T follicular helper cell (primary cell): Measurements from ENCODE around the gene ABCB9.
"Not testable (repeated sequence)": the region's sequence is repeated elsewhere in the genome, so short reads cannot be mapped to it uniquely, and the experiment has no call there.

Experiments
- DNase-seq: peaks from one replicate; pipeline ENCODE4 v3.0.0-alpha.2; 2020; ENCODE audit warnings: low read depth

ABCB9 gene

GRCh38 chr12:122895320-122895703 lies 71.0 kb downstream of the ABCB9 start:
- no peak for DNase-seq

DNA sequence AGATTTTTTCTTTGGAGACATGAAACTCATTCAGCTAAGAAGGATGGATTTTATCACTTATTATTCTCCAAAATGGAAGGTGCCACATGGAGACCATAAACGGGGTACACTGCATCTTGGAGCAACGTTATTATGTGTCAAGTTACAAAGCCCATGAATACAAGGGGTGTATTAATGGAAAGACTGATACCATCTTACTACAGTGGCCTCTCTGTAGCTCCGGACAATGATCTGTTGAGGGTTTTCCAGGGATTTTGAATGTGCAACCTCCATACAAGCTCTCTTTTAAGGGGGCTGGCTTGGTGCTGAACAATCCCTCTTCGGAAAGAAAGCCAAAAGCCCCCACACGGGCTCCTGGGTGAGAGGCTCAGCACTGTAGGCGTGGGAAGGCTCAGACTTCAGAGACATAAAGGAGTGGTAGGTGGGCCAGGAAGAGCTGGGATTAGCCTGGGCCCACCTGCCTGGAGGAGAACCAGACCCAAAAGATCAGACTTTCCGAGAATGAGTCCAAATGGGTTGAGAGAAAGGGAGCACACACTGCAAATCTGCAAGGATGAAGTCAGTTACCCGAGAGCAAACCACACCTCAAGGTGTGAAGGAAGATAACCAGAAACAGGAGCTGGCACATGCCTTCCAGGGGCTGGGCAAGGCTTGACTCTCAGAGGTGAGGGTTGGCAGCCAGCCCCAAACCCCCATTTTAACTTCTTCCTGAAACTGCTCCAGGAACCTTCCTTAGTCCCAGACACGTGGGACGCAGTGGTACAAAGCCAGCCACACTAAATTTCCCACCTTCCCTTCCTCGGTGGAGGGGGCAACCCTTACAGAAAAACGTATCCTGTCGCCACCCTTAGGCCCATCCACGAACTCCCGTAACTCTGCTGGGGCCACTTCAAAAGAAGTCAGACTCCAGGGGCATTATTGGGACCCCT lies 71.8 kb downstream of the ABCB9 start:
- DNase-seq: no peak

GRCh38 chr12:122893208-122894153 lies 72.8 kb downstream of the ABCB9 start:
- DNase-seq: no peak

DNA sequence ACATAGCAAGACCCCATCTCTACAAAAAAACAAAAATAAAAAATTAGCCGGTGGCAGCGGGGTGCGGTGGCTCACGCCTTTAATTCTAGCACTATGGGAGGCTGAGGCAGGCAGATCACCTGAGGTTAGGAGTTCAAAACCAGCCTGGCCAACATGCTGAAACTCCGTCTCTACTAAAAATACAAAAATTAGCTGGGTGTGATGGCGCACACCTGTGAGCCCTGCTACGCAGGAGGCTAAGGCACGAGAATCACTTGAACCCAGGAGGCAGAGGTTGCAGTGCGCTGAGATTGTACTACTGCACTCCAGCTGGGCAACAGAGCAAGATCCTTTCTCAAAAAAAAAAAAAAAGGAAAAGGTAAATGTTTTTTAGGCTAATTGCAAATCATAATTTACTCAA lies 73.5 kb downstream of the ABCB9 start:
- DNase-seq: not testable (repeated sequence)

- DNase-seq: no peak
Observed at GRCh38 chr12:122891661-122892525, 74.4 kb downstream of the ABCB9 start.

DNA sequence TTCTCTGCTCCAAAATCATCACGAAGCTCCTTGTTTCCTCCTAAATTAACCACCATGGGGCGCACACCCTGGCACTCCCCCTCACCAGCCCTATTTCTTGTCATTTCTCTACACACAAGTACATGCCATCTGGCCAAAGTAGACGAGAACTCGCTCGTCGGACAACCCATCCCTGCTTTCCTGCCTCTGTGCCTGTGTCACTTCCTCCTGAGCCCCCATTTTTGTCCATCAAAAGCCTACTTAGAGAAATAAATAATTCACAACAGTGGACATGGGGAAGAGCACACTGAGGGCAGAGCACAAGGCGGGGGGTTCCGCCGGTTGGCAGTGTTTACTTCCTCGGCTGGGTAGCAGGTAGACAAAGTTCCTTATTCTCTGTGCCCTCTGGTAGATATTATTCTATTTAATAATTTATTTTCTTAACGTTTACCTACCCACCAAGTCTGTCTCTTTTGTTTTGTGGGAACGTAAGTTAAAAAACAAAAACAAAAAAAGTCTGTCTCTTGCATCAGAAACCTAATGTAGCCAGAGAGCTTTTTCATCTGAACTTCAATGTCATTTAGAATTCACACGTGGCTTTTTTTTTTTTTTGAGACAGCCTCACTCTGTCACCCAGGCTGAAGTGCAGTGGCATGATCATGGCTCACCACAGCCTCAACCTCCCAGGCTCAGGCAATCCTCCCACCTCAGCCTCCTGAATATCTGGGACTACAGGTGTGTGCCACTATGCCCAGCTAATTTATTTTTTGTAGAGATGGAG lies 76.3 kb downstream of the ABCB9 start:
- DNase-seq: no peak

DNA sequence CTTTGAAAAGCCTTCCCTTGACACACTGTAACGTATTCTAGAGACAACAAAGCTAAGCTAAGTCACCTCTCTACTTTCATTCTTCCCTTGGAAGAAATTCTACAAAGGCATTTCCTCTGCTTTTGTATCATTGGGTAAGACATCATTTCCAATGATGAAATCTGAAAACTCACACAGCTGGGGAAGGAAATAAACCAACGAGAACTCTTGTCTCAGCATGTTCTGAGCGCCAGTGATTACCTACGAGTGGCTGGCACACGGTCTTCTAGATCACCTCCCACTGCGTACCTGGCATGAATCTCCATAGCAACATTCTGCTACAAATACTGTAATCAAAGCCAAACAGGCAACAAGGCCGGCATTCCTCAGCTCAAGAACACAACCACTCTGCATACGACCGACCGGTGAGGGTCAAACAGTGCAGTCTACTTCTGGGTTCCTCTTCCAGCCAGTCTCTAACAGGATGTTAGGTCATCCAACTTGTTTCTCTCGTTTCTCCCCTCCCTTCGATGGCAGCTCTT lies 78.0 kb downstream of the ABCB9 start:
- DNase-seq: peak; percentile 74

- DNase-seq: no peak
Observed at GRCh38 chr12:122887819-122888212, 78.4 kb downstream of the ABCB9 start.

- DNase-seq: no peak
Observed at GRCh38 chr12:122886851-122887818, 79.1 kb downstream of the ABCB9 start.

GRCh38 chr12:122886161-122886560 lies 80.1 kb downstream of the ABCB9 start:
- no peak for DNase-seq

DNA sequence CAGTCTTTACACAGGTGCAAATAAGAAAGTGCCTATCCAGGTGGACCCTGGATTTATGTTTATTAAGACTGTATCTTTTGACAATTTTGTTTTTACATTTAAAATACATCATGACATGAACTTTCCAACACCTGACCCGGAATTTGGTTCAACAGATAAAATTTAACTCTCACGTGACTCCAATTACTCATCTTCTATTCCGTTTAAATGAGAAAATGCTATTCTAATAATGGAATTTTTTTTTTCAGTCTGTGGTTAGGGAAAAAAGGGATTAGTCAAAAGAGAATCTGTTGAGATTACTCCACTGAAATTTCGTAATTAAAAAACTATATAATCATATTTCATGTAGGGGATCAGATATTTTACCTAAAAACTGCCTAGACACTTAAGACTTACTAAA lies 81.4 kb downstream of the ABCB9 start:
- no peak for DNase-seq

- DNase-seq: no peak
Observed at GRCh38 chr12:122884091-122884826, 82.0 kb downstream of the ABCB9 start.

DNA sequence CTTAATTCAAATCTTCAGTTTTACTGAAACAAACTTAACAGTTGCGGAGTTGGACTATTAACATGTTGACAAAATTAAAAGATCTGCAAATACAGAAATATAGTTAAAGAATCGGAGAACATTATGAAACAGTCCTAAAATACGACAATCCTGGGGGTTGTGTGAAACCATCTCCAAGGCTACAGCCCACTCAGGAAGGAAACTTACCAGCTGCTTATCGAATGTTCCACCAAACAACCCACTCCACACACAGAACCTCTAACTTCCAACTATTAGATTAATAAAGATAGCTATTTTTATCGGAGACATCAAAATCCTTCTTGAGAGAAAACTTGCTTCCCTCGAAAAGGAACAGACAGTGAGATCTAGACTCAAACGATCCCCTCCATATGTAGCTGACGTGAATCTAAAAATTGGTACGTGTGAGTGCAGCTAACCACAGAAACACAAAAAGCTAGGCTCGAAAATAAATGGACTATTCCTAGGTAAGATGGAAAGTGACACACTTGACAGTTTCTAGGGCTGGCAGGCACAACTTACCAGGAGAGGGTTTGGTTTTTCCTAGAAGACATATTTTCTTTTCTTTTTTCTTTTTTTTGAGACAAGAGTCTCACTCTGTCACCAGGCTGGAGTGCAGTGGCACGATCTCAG lies 83.2 kb downstream of the ABCB9 start:
- no peak for DNase-seq

- DNase-seq: no peak
Observed at GRCh38 chr12:122880668-122881067, 85.6 kb downstream of the ABCB9 start.

DNA sequence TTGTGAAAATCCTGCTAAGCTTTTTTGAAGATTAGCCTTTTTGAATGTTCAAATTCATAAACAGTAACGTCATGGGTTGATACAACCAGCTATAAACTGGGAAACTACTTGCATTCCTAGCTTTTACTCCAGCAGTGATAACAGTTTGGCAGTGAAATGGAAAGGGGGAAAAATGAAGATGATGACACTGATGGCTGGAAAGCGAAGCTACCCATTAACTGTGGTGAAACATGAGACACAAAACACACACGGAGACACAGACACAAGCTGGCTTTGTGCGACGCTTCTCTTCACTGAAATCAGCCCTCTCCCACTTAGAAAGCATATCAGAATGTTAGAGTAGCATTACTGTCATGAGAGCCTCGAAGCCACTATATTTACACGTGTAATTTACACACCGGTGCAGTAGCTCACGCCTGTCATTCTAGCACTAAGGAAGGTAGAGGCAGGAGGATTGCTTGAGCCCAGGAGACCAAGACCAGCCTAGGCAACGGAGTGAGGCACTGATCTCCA lies 86.1 kb downstream of the ABCB9 start:
- DNase-seq: no peak
